ENCODE data around the gene SEMA7A.
A peak's percentile ranks its signal among the peaks of the same experiment; 100 is the strongest.

Gene SEMA7A

GRCh38 chr15:74414603-74415338 lies 19.0 kb downstream of the SEMA7A start:
- no peak for DNase-seq

- DNase-seq = no peak
These were observed 19.6 kb downstream of the SEMA7A start for GRCh38 chr15:74414081-74414580.

GRCh38 chr15:74413350-74414080 lies 20.2 kb downstream of the SEMA7A start:
- no peak for DNase-seq

- DNase-seq = no peak
These were observed 21.6 kb downstream of the SEMA7A start for GRCh38 chr15:74412159-74412558.

- DNase-seq = no peak
These were observed 22.1 kb downstream of the SEMA7A start for GRCh38 chr15:74411686-74412085.

GRCh38 chr15:74410502-74410901 lies 23.3 kb downstream of the SEMA7A start:
- DNase-seq = no peak

- DNase-seq = no peak
These were observed 24.5 kb downstream of the SEMA7A start for GRCh38 chr15:74409225-74409624.

- DNase-seq = no peak
These were observed 24.9 kb downstream of the SEMA7A start for GRCh38 chr15:74408815-74409214.

- DNase-seq = no peak
These were observed 25.4 kb downstream of the SEMA7A start for GRCh38 chr15:74408385-74408784.

- no peak for DNase-seq
These were observed 26.6 kb downstream of the SEMA7A start for GRCh38 chr15:74406992-74407705.

- DNase-seq = no peak
These were observed 27.2 kb downstream of the SEMA7A start for GRCh38 chr15:74406517-74406916.

GRCh38 chr15:74405823-74406222 lies 27.9 kb downstream of the SEMA7A start:
- no peak for DNase-seq

- no peak for DNase-seq
These were observed 29.7 kb downstream of the SEMA7A start for GRCh38 chr15:74403991-74404563.

GRCh38 chr15:74403588-74403919 lies 30.2 kb downstream of the SEMA7A start:
- no peak for DNase-seq

GRCh38 chr15:74402873-74403587 lies 30.7 kb downstream of the SEMA7A start:
- no peak for DNase-seq

GRCh38 chr15:74402337-74402841 lies 31.4 kb downstream of the SEMA7A start:
- DNase-seq = no peak

GRCh38 chr15:74400915-74401757 lies 32.6 kb downstream of the SEMA7A start:
- DNase-seq = no peak

- no peak for DNase-seq
These were observed 33.4 kb downstream of the SEMA7A start for GRCh38 chr15:74400313-74400860.

- DNase-seq = peak in 1 of 2 experiments; percentile 6
These were observed 34.0 kb downstream of the SEMA7A start for GRCh38 chr15:74399511-74400312.

GRCh38 chr15:74399100-74399499 lies 34.7 kb downstream of the SEMA7A start:
- no peak for DNase-seq
